H9 (cell line): ENCODE data around the gene BLACAT1. TPM values are rescaled to one million over a fixed set of nuclear protein-coding genes. Genes with fewer than 3 reads are reported as not detected.

Experiments used
- DNase-seq: peaks from one replicate; pipeline ENCODE4 v3.0.0-alpha.2; 2017
- H2AFZ ChIP-seq: one replicate; pipeline ENCODE4 v1.6.1; 2013; ENCODE audit warnings: mild to moderate bottlenecking, low read length, control low read depth, moderate library complexity
- H2AK5ac ChIP-seq: 2 replicates; pipeline ENCODE4 v1.6.1; 2013; ENCODE audit warnings: low read length, control low read depth, mixed read lengths; ENCODE audit not compliant: insufficient read length
- H2BK120ac ChIP-seq: one replicate; pipeline ENCODE4 v1.6.1; 2013; ENCODE audit warnings: low read depth, mild to moderate bottlenecking, low read length, control low read depth, inconsistent platforms; ENCODE audit not compliant: poor library complexity, severe bottlenecking
- H2BK12ac ChIP-seq: 2 replicates; pipeline ENCODE4 v1.6.1; 2013; ENCODE audit warnings: low read length, control low read depth, mixed read lengths, low read depth; ENCODE audit not compliant: insufficient read length
- H2BK15ac ChIP-seq: 2 replicates; pipeline ENCODE4 v1.6.1; 2013; ENCODE audit warnings: low read depth, low read length, control low read depth
- H2BK20ac ChIP-seq: one replicate; pipeline ENCODE4 v1.6.1; 2013; ENCODE audit warnings: low read depth, mild to moderate bottlenecking, low read length, control low read depth, inconsistent platforms; ENCODE audit not compliant: poor library complexity, severe bottlenecking
- H2BK5ac ChIP-seq: 2 replicates; pipeline ENCODE4 v1.6.1; 2013; ENCODE audit warnings: low read length, control low read depth, mixed read lengths; ENCODE audit not compliant: insufficient read length
- H3K14ac ChIP-seq: 2 replicates; pipeline ENCODE4 v1.6.1; 2013; ENCODE audit warnings: low read length, control low read depth; ENCODE audit not compliant: insufficient read depth
- H3K18ac ChIP-seq: 2 replicates; pipeline ENCODE4 v1.6.1; 2013; ENCODE audit warnings: low read depth, mild to moderate bottlenecking, mixed read lengths, low read length, control low read depth; ENCODE audit not compliant: insufficient read length
- H3K23ac ChIP-seq: 2 replicates; pipeline ENCODE4 v1.6.1; 2013; ENCODE audit warnings: low read length, control low read depth, mixed read lengths, low read depth; ENCODE audit not compliant: insufficient read length
- H3K23me2 ChIP-seq: 2 replicates; pipeline ENCODE4 v1.6.1; 2013; ENCODE audit warnings: low read depth, mild to moderate bottlenecking, mixed read lengths, low read length, control low read depth; ENCODE audit not compliant: insufficient read length, poor library complexity, severe bottlenecking
- H3K27ac ChIP-seq: 2 replicates; pipeline ENCODE4 v1.5.1; 2013; ENCODE audit warnings: low read length, control low read depth, mixed read lengths, low read depth; ENCODE audit not compliant: insufficient read length
- H3K27me3 ChIP-seq: 2 replicates; pipeline ENCODE4 v1.6.1; 2013; ENCODE audit warnings: low read length, control low read depth, inconsistent platforms; ENCODE audit not compliant: insufficient read depth
- H3K4ac ChIP-seq: 2 replicates; pipeline ENCODE4 v1.6.1; 2013; ENCODE audit warnings: low read depth, mild to moderate bottlenecking, control low read depth, inconsistent platforms, low read length, moderate library complexity
- H3K4me1 ChIP-seq: 2 replicates; pipeline ENCODE4 v1.6.1; 2013; ENCODE audit warnings: low read length, control low read depth, inconsistent platforms; ENCODE audit not compliant: insufficient read depth
- H3K4me2 ChIP-seq: 2 replicates; pipeline ENCODE4 v1.6.1; 2013; ENCODE audit warnings: low read length, control low read depth, mixed read lengths; ENCODE audit not compliant: insufficient read length, insufficient read depth
- H3K56ac ChIP-seq: 2 replicates; pipeline ENCODE4 v1.6.1; 2013; ENCODE audit warnings: low read depth, mild to moderate bottlenecking, mixed read lengths, low read length, control low read depth; ENCODE audit not compliant: insufficient read length
- H3K79me1 ChIP-seq: 2 replicates; pipeline ENCODE4 v1.6.1; 2013; ENCODE audit warnings: low read depth, mild to moderate bottlenecking, moderate library complexity, low read length, control low read depth, inconsistent platforms; ENCODE audit not compliant: insufficient read depth, poor library complexity, severe bottlenecking
- H3K79me2 ChIP-seq: 2 replicates; pipeline ENCODE4 v1.6.1; 2013; ENCODE audit warnings: low read length, control low read depth, inconsistent platforms; ENCODE audit not compliant: insufficient read depth
- H3K9ac ChIP-seq: 2 replicates; pipeline ENCODE4 v1.6.1; 2013; ENCODE audit warnings: low read length, control low read depth, mixed read lengths; ENCODE audit not compliant: insufficient read length; ENCODE audit errors: extremely low read depth
- H3K9me3 ChIP-seq: one replicate; pipeline ENCODE4 v1.6.1; 2013; ENCODE audit warnings: low read depth, low read length, inconsistent platforms; ENCODE audit not compliant: control insufficient read depth
- H3T11ph ChIP-seq: one replicate; pipeline ENCODE4 v1.6.1; 2013; ENCODE audit warnings: mild to moderate bottlenecking, low read length, control low read depth, inconsistent platforms
- H4K20me1 ChIP-seq: one replicate; pipeline ENCODE4 v1.6.1; 2013; ENCODE audit not compliant: control insufficient read depth, insufficient read length, insufficient read depth
- H4K5ac ChIP-seq: 2 replicates; pipeline ENCODE4 v1.6.1; 2013; ENCODE audit warnings: low read depth, mild to moderate bottlenecking, mixed read lengths, low read length, control low read depth; ENCODE audit not compliant: insufficient read length
- H4K8ac ChIP-seq: replicated peaks from 2 replicates; pipeline ENCODE4 v1.6.1; 2013; ENCODE audit warnings: low read length, control low read depth, mixed read lengths, low read depth; ENCODE audit not compliant: insufficient read length
- H4K91ac ChIP-seq: 2 replicates; pipeline ENCODE4 v1.6.1; 2013; ENCODE audit warnings: low read depth, mild to moderate bottlenecking, moderate library complexity, mixed read lengths, low read length, control low read depth; ENCODE audit not compliant: insufficient read length
- H3K27ac Mint-ChIP-seq, 3 experiments: 2 replicates in 2 of 3; 3 replicates in 1 of 3; pipeline ENCODE4 v1.8.0; 2020 to 2021; ENCODE audit warnings: mixed read lengths in 3 of 3, mild to moderate bottlenecking in 1 of 3, moderate library complexity in 1 of 3
- H3K27me3 Mint-ChIP-seq: 2 replicates; pipeline ENCODE4 v1.8.0; 2021; ENCODE audit warnings: low read depth, mild to moderate bottlenecking, moderate library complexity, mixed read lengths
- H3K36me3 Mint-ChIP-seq, 3 experiments: 2 replicates in 2 of 3; 3 replicates in 1 of 3; pipeline ENCODE4 v1.8.0; 2020 to 2021; ENCODE audit warnings: low read depth in 3 of 3, mixed read lengths in 3 of 3; ENCODE audit not compliant: insufficient read depth in 1 of 3
- H3K4me1 Mint-ChIP-seq, 2 experiments: 2 replicates each; pipeline ENCODE4 v1.8.0; 2020; ENCODE audit warnings: mixed read lengths in 2 of 2
- H3K4me3 Mint-ChIP-seq, 2 experiments: 2 replicates in 1 of 2; 3 replicates in 1 of 2; pipeline ENCODE4 v1.8.0; 2020 to 2021; ENCODE audit warnings: mild to moderate bottlenecking in 2 of 2, mixed read lengths in 2 of 2, moderate library complexity in 1 of 2
- H3K9me3 Mint-ChIP-seq, 2 experiments: 2 replicates in 1 of 2; 3 replicates in 1 of 2; pipeline ENCODE4 v1.8.0; 2020; ENCODE audit warnings: mild to moderate bottlenecking in 2 of 2, mixed read lengths in 2 of 2, moderate library complexity in 1 of 2
- CTCF ChIP-seq: fragments of 200-600 bp; sonication (generic); conservative IDR thresholded peaks from 3 replicates; pipeline ENCODE4 v1.8.0; 2021; ENCODE audit warnings: antibody characterized with exemption, mild to moderate bottlenecking
- WGBS: extraction: QIAGEN DNeasy Blood & Tissue Kit; methylation state at CpG from one replicate; pipeline ENCODE4 v1.1.7; 2013; ENCODE audit warnings: missing lambda C conversion rate, low lambda C conversion rate, mixed read lengths; ENCODE audit not compliant: insufficient read length; ENCODE audit errors: extremely low coverage; 5-methylcytosine and 5-hydroxymethylcytosine counted together
- total RNA-seq: library from RNA; stranded (reverse); gene quantifications from 2 replicates; pipeline ENCODE4 v1.2.1, GENCODE V29; 2021

The BLACAT1 gene
- total RNA-seq, 1 experiment from 2014 or later = 4.0 TPM

DNA sequence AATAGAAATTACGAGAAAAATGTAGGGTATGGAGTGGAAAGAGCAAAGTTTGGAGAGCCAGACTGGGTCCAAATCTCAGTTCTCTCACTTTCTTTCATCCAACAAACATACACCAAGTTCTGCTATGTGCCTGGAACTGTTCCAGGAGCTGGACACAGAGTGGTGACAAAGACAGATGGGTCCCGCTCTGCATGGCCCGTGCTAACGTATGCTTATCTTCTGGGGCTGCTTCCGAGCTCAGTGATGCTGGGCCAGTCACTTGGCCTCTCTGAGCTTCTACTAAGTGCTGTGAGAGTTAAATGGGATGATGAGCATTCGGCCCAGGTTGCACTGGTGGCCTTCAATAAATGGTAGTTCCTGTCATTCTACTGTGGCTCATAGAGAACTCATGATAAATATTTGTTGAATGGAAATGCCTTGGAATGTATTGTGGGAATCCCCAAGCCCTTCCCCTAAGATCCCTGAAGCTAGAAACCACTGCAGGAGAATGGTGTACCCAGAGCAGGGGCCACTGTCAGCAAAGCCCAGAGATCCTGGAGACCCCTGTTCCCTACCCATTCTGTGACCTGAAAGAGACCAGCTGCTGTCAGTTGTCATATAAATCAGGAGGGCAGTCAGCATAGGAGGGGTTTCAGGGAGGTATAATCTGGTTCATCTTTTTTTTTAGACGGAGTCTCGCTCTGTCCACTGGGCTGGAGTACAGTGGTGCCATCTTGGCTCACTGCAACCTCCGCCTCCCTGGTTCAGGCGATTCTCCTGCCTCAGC lies 37.8 kb downstream of the BLACAT1 start:
- H2BK5ac ChIP-seq = no peak overlapping the region
- H3K27ac ChIP-seq = no peak overlapping the region
- H2BK20ac ChIP-seq = no peak overlapping the region
- H3K14ac ChIP-seq = no peak overlapping the region
- H3K9me3 Mint-ChIP-seq = no peaks in the 10 kb centered on the region
- no peak overlapping the region for H3T11ph ChIP-seq
- H3K18ac ChIP-seq = no peak overlapping the region
- H3K9me3 ChIP-seq = no peaks in the 10 kb centered on the region
- no peaks in the 10 kb centered on the region for H3K79me1 ChIP-seq
- no peaks in the 10 kb centered on the region for H3K4me1 ChIP-seq
- no peak overlapping the region for H2BK15ac ChIP-seq
- no peaks in the 10 kb centered on the region for H3K27me3 ChIP-seq
- DNase-seq = no peak
- no peak overlapping the region for H4K5ac ChIP-seq
- H3K56ac ChIP-seq = no peak overlapping the region
- peaks cover 0 to 3% of the 10 kb centered on the region in 2 experiments; a peak in 1 of 4 replicates for H3K4me1 Mint-ChIP-seq
- no peak overlapping the region for H3K4ac ChIP-seq
- H3K9ac ChIP-seq = no peak overlapping the region
- peaks cover 0 to 2% (median 0%) of the 10 kb centered on the region in 3 experiments; a peak in 1 of 7 replicates for H3K36me3 Mint-ChIP-seq
- TF ChIP-seq CTCF = no peak
- H3K27ac Mint-ChIP-seq = no peak overlapping the region
- no peak overlapping the region for H4K91ac ChIP-seq
- no peak overlapping the region for H2BK12ac ChIP-seq
- H3K23ac ChIP-seq = no peak overlapping the region
- no peak overlapping the region for H3K4me2 ChIP-seq
- H4K20me1 ChIP-seq = no peaks in the 10 kb centered on the region
- no peak overlapping the region for H2AK5ac ChIP-seq
- no peak overlapping the region for H2AFZ ChIP-seq
- H3K23me2 ChIP-seq = no peaks in the 10 kb centered on the region
- H2BK120ac ChIP-seq = no peak overlapping the region
- no peak overlapping the region for H4K8ac ChIP-seq
- H3K4me3 Mint-ChIP-seq = no peak overlapping the region
- WGBS = no CpG with 5 or more reads among the region's 10 CpGs
- peaks cover 20% of the 10 kb centered on the region for H3K27me3 Mint-ChIP-seq
- H3K79me2 ChIP-seq = no peaks in the 10 kb centered on the region
